SH-SY5Y (cell line): ENCODE data around the gene UBALD1.

ENCODE experiments used
- GATA2 ChIP-seq: IDR thresholded peaks from 2 replicates; pipeline ENCODE4 v1.6.1; 2011; ENCODE audit warnings: mild to moderate bottlenecking, low read depth, low read length
- GATA3 ChIP-seq: IDR thresholded peaks from 2 replicates; pipeline ENCODE4 v1.6.1; 2011; ENCODE audit warnings: low read depth, mild to moderate bottlenecking, low read length, moderate library complexity

The UBALD1 gene

DNA sequence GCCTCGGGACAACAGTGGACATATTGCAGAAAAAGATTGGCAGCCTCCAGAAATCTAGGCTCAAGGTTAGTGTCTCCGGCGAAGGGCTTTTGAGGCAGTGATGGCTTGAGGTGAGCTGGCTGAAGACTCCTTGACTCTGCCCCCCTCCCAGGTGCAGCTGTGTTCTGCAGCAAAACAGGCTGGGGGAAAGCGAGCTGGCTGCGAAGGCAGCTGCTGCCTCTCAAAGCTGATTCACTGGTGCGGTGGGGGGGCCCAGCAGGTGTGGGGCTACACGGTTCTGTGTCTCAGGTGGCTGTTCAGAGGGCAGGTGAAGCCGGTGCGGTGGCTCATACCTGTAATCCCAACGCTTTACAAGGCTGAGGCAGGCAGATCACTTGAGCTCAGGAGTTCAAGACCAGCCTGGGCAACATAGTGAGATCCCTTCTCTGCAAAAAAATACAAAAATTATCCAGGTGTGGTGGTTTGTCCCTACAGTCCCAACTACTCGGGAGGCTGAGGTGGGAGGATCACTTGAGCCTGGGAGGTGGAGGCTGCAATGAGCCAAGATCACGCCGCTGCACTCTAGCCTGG lies 35.6 kb downstream of the UBALD1 start:
- no peak for TF ChIP-seq GATA2
- no peak for TF ChIP-seq GATA3

DNA sequence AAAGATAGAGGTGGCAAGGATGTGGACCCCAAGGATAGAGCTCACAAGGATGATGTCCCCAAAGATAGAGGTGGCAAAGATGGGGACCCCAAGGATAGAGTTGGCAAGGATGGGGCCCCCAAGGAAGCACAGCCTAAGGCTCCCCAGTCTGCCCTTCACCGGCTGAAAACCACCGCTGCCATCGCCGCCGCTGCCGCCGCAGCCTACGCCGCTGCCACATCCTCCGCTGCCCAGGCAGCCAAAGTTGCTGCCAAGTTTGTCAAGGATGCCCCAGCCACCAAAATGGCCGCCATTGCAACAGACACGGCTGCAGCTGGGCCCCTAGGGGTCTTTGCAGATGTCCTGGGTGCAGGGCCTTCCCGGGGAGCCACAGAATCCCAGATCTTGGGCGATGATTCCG lies 38.7 kb downstream of the UBALD1 start:
- TF ChIP-seq GATA2 (no peak), GATA3 (no peak)

DNA sequence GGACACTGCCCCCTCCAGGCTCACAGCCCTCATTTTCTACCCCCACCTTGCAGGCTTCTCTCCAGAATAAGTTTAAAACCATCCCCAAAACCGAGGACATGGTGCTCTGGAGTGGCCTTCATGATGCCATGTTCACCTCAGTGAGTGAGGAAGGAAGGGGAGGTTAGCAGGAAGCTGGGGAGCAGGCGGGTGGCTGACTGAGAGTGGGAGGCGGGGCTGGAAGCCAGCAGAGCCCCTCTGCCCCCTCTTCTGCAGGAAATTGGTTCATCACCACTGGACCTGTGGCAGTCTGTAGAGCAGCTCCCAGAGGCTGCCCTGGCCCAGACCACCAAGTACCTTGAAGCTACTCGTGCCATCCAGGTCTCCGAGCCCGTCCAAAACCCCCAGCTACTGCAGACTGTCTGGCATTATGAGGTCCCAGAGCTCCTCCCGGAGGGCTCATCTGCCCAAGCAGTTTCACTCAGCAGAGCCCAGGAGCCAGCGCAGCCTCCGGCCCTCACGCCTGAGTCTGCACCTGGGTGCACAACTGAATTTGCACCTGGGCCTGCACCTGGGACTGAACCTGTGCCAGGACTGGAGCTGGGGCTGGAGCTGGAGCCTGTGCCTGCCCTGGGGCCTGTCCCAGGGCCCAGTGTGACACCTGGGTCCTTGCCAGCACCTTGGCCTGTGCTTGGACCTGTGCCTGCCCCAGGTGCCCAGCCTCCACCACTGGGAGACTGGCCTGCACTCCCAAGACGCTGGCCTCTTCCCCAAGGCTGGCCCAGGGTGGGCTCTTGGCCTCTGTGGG lies 39.6 kb downstream of the UBALD1 start:
- TF ChIP-seq GATA2, result no peak
- no peak for TF ChIP-seq GATA3

DNA sequence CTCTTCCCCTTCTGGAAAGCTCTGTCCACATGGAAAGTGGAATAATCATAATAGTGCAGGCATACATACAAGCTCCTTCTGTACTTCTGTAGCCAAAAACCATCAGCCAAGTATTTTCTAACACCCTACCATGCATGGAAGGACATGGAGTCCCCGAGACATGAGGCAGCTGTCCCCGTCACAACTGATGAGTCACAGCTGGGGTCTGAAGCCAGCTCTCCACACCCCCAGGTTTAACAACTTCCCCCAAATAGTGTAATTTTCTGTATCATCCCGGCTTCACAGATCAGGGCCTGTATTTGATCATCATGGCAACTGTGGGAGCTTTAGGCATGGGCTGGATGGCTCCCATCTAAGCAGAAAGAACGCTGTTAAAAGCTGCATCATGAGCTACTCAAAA lies 42.0 kb downstream of the UBALD1 start:
- TF ChIP-seq GATA3 (no peak), GATA2 (no peak)

DNA sequence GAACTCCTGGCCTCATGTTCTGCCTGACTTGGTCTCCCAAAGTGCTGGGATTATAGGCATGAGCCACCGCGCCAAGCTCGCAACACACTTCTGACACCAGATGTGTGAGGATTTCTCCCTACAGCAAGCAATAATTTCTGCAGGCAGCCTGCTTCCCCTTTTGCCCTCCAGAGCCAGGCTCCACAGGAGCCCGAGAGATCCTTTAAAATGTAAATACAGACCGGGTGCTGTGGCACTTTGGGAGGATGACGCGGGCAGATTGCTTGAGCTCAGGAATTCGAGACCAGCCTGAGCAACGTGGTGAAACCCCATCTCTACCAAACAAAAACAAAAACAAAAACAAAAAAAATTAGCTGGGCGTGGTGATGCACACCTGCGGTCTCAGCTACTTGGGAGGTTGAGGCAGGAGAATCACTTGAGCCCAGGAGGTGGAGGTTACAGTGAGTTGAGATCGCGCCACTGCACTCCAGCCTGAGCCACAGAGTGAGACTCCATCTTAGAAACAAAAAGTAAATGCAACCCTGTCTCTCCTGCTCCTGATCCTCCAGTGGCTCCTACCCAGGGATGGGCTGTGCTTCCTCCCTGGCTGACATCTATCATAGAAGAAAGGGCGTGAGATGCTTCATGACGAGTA lies 43.9 kb downstream of the UBALD1 start:
- no peak for TF ChIP-seq GATA2
- TF ChIP-seq GATA3, result no peak

DNA sequence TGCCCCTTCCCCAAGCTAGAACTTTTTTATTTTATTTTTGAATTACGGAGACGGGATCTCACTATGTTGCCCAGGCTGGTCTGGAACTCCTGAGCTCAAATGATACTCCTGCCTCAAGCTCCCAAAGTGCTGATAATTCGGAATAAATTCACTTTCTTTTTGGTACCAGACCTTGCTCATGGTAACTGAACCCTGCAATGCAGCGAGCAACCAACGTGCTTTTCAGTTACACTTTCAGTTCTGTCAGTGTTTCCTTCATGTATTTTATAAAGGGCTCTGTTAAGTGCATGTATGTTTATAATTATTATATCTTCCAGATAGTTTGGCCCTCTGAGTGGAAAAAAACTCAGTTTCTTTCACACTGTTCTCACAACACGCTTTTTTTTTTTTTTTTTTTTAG lies 44.6 kb downstream of the UBALD1 start:
- TF ChIP-seq GATA3 (no peak), GATA2 (no peak)

DNA sequence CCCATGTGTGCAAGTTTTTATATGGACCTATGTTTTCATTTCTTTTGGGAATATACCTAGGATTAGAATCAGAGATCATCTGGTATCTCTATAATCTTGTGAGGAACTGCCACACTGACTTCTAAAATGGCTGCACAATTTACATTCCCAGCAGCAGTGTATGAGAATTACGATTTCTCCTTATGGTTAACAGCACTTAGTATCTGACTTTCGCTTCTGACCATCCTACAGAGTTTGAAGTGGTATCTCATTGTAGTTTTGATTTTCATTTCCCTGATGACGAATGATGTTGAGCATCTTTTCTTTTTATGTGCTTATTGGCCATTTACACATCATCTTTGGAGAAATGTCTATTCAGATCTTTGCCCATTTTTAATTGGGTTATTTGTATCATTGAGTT lies 48.5 kb downstream of the UBALD1 start:
- TF ChIP-seq GATA2 (no peak), GATA3 (no peak)

DNA sequence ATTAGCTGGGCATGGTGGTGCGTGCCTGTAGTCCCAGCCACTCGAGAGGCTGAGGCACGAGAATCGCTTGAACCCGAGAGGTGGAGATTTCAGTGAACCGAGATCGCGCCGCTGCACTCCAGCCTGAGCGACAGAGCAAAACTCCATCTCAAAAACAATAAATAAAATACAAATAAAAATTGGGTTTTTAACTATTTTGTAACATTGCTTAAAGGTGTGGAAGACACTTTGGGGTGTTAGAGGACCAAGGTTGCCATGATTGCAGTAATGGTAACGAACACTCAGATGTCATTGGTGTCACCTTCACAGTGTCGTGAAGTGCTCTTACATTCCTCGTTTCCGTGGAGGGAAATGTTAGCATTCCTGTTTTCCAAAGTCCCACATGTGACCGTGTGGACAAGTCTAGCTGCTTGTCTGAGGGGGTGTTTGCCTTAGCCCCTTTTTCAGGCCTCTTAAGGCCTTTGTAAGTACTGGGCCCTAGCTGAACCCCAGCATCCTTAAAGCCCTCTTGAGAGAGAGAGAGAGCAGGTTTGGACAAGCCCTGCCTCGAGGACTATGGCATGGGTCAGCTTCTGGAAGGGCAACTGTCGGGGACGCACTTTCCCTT lies 49.9 kb downstream of the UBALD1 start:
- TF ChIP-seq GATA2 (no peak), GATA3 (no peak)

DNA sequence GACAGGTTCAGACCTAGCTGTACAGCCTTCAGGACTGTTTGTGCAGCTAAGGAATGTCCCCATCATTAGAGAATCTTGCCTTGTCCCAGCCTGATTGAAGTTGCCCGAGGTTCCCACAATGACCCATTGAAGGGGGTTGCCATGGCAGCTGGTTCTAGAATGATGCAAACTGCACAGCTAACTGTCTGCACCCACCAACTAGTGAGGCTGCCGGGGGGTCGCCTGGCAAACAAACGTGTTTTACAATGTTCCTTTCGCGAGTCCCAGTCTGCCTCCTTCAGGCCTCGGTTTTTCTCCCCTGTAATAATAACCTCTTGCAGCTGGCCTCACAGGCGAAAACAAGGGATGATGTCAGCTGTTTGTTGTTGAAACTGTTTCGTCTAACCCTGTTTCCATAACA lies 53.1 kb downstream of the UBALD1 start:
- TF ChIP-seq GATA3 (no peak), GATA2 (no peak)
